ENCODE data around the gene P2RY8.
"Not testable (repeated sequence)": the region's sequence is repeated elsewhere in the genome, so short reads cannot be mapped to it uniquely, and the experiment has no call there.

P2RY8 gene

DNA sequence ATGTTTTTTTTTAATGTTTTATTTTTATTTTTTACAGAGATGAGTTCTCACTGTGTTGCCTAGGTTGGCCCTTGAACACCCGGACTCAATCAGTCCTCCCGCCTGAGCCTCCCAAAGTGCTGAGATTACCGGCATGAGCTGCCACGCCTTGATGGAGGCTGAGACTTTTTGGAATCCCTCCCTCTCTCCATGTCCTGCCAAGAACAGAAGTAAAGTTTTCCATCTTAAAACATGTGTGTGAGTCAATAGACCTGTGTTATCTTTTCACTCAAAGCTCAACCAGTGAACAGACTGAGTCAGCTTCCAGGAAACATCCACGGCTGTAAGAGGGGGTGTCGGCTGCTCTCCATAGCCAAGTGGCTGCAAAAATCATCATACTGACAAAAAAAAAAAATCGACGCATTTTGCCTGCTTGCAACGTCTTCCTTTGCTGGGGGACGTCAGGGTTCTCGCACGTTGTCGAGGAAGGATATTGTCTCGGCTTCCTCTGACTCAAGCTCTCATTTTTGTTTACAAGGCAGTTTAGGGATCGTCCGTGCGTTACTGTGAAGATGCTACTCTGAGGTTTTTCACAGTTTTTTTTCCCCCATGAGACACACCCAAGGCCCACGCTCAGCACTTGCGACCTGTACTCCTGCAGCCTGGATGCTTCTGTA lies 74.3 kb downstream of the P2RY8 start:
- no peak for DNase-seq

GRCh38 chrX:1462110-1462509 lies 74.9 kb downstream of the P2RY8 start:
- no peak for DNase-seq

GRCh38 chrX:1455948-1456280 lies 81.1 kb downstream of the P2RY8 start:
- no peak for DNase-seq

DNA sequence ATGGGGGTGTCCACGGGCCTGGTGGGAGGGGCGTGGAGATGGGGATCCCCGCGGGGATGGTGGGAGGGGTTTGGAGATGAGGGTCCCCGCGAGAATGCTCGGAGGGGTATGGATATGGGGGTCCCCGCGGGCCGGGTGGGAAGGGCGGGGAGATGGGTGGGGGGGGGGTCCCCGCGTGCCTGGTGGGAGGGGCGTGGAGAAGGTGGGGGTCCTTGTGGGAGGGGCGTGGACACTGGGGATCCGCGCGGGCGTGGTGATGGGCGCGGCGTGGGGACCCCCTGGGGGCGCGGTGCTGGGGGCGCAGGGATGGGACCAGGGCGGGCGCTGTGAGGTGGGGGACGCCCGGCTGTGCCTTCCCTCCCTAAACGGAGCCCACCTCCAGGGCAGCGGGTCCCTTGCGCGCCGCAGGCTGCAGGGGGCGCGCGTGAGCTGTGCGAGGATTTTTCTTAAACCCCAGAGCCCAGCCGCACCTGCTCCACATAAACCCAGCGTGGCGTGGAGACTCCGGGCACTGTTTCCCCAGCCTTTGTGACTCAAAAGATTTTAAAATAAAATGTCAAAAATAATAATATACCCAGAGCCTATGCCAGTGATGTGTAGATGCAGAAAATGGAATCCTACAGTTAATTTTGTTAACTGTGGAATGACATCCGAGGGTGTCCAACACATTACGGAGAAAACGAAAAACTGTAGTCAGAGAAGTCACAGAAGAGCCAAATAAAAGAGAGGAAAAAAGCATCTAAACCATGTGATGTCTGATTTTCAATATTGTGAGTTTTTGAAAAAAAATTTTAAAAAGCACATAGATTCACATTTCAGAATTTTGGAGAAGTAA lies 82.8 kb downstream of the P2RY8 start:
- DNase-seq, result no peak

- no peak for DNase-seq
These were observed 83.6 kb downstream of the P2RY8 start for GRCh38 chrX:1453395-1453783.

DNA sequence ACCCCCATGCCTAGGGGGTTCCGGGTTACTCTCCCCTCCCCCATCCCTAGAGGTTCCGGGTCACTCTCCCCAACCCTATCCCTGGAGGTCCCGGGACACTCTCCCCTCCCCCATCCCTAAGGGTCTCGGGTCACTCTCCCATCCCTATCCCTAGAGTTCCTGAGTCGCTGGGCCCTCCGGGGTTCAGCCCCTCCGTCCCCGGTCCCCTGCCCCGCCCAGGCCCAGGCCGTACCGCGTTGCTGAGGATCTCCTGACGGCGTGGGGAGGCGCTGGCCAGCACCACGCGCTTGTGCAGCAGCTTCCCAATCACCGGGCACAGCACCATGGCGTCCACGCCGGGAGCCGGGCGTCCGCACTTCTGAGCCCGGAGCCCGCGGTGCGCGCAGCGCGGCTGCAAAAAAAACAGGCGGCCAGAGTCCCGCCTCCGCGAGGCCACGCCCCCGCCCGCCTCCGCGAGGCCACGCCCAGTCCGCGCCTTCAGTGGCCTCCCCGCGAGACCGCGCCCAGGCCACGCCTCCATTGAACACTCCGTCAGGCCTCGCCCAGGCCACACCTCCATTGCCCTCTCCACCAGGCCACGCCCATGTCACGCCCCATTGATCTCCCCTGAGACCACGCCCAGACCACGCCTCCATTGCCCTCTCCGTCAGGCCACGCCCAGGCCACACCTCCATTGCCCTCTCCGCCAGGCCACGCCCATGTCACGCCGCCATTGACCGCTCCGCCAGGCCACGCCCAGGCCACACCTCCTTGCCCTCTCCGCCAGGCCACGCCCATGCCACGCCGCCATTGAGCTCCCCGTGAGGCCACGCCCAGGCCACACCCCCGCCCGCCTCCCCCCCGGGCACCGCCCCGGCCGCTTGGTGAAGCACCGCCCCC lies 84.2 kb downstream of the P2RY8 start, which contains the start of gene ASMTL:
ASMTL (minus strand) TSS at position 394 of the 879 bp plus-strand sequence; CDS start at position 325, 69 bp downstream.
- no peak for DNase-seq

DNA sequence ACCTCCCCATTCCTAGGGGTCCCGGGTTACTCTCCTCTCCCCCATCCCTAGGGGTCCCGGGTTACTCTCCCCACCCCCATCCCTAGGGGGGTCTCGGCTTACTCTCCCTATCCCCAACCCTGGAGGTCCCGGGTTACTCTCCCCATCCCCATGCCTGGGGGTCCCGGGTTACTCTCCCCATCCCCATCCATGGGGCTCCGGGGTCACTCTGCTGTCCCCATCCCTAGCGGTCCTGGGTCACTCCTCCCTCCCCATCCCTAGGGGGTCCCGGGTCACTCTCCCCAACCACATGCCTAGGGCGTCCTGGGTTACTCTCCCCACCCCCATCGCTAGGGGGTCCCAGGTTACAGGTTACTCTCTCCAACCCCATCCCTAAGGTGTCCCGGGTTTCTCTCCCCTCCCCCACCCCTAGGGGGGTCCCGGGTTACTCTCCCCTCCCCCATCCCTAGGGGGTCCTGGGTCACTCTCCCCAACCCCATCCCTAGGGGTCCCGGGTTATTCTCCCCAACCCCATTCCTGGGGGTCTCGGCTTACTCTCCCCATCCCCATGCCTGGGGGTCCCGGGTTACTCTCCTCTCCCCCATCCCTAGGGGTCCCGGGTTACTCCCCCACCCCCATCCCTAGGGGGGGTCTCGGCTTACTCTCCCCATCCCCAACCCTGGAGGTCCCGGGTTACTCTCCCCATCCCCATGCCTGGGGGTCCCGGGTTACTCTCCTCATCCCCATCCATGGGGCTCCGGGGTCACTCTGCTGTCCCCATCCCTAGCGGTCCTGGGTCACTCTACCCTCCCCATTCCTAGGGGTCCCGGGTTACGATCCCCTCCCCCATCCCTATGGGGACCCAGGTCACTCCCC lies 85.1 kb downstream of the P2RY8 start:
- DNase-seq, result no peak

- no peak for DNase-seq
These were observed 85.7 kb downstream of the P2RY8 start for GRCh38 chrX:1451251-1451660.

DNA sequence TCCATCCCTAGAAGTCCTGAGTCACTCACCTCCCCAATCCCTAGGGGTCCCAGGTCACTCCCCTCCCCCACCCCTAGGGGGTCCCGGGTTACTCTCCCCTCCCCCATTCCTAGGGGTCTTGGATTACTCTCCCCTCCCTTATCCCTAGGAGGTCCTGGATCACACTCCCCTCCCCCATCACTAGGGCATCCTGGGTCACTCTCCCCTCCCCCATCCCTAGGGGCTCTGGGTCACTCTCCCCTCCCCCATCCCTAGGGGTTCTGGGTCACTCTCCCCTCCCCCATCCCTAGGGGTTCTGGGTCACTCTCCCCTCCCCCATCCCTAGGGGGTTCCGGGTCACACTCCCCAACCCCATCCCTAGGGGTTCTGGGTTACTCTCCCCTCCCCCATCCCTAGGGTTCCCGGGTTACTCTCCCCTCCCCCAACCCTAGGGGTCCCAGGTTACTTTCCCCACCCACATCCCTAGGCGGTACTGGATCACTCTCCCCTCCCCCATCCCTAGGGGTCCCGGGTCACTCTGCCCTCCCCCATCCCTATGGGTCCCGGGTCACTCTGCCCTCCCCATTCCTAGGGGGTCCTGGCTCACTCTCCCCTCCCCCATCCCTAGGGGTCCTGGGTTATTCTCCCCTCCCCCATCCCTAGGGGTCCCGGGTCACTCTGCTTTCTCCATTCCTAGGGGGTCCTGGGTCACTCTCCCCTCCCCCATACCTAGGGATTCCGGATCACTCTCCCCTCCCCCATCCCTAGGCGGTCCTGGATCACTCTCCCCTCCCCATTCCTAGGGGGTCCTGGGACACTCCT lies 86.4 kb downstream of the P2RY8 start:
- DNase-seq, result no peak

- no peak for DNase-seq
These were observed 87.2 kb downstream of the P2RY8 start for GRCh38 chrX:1449823-1450149.

DNA sequence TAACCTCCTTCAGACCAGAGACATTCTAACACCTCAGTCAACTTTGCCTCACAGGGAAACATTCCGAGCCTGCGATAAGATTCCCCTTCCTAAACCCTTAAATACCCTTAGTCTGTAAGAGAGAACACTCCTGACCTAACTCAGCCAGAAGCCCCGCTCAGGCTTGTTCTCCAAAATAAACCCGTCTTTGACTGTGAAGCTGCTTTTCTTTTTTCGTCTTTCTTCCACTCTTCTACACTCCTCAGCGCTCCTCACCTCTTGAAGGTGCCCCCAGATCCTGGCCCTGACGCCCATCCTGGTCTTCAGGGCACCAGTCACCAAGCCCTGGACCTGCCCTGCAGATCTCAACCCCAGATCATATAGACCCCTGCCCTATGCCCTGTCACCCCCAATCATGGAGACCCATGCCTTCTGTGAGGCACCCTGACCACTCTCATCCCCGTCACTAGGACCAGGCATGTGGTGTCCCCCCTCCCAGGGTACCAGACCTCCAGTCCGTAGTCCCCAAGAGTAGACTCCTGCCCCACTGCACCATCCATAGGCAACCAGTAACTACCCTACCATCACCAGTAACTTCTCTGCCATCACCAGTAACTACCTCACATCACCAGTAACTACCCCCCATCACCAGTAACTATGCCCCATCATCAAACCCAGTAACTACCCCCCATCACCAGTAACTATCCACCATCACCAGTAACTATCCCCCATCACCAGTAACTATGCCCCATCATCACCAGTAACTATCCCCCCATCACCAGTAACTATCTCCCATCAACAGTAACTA lies 87.8 kb downstream of the P2RY8 start:
- no peak for DNase-seq

- not testable (repeated sequence) for DNase-seq
These were observed 88.4 kb downstream of the P2RY8 start for GRCh38 chrX:1448573-1449001.

DNA sequence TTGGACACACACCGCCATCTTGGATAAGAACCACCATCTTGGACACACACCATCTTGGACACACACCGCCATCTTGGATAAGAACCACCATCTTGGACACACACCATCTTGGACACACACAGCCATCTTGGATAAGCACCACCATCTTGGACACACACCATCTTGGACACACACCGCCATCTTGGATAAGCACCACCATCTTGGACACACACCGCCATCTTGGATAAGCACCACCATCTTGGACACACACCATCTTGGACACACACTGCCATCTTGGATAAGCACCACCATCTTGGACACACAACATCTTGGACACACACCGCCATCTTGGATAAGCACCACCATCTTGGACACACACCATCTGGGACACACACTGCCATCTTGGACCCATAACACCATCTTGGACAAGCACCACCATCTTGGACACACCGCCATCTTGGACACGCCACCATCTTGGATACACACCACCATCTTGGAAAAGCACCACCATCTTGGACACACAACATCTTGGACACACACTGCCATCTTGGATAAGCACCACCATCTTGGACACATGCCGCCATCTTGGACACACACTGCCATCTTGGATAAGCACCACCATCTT lies 88.9 kb downstream of the P2RY8 start:
- not testable (repeated sequence) for DNase-seq

DNA sequence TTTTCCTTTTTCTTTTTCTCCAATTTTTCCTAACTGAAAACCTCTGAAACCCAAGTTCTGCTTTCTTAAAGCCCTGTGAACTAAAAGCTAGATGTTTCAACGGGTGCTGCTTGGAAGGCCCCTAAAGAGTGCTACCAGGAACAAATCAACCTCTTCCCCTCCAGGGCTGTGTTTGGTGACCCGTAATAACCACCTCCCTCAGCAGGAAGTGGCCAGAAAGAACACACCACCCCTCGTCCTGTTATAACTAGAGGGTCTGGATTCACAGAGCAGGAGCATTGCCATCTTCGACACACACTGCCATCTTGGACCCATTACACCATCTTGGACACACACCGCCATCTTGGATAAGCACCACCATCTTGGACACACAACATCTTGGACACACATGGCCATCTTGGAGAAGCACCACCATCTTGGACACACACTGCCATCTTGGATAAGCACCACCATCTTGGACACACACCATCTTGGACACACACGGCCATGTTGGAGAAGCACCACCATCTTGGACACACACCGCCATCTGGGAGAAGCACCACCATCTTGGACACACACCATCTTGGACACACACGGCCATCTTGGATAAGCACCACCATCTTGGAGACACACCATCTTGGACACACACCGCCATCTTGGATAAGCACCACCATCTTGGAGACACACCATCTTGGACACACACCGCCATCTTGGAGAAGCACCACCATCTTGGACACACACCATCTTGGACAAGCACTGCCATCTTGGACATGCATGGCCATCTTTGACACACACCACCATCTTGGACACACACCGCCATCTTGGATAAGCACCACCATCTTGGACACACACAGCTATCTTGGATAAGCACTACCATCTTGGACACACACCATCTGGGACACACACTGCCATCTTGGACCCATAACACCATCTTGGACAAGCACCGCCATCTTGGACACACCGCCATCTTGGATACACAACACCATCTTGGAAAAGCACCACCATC lies 89.7 kb downstream of the P2RY8 start:
- not testable (repeated sequence) for DNase-seq

DNA sequence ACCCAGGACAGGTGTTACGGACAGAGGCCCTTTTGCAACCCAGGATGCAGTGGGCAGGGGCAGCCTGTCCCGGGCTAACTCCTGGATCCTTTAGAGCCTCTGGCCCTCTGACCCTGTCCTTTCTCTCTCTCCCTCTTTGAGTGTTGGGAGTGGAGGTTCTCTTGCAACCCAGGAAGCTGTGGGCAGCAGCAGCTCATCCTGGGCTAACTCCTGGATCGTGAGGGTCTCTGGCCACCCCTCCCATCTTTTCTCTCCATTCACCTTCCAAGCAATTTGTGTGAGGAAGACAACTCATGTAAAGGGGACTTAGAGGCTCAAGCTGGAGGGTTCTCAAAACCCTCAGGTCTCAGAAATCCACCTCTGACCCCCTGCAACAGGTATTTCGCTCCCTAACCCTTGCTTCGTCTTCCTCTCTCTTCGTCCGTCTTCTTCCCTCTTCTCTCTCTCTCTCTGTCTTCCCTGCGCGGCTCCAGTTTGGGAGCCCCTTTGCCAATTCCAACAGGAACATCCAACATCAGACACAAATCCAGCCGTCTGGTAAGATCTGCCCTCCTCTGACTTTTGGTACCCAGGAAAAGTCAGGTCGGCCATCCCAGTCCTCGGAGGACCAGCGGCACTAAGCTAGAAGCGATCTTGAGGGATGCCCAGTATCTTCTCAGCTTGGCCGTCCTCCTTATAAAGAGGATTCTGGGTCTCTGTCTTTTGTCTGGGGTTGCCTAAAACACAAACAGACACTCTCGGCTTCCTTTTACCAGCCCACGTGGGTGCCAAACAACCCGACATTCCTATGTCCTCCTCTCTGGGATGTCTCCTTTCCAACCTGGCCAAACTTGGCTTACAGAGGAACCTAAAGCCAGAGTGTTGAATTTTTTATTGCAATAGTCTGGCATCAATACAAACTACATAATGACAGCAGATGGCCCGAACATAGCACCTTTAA lies 92.2 kb downstream of the P2RY8 start:
- DNase-seq, result no peak

DNA sequence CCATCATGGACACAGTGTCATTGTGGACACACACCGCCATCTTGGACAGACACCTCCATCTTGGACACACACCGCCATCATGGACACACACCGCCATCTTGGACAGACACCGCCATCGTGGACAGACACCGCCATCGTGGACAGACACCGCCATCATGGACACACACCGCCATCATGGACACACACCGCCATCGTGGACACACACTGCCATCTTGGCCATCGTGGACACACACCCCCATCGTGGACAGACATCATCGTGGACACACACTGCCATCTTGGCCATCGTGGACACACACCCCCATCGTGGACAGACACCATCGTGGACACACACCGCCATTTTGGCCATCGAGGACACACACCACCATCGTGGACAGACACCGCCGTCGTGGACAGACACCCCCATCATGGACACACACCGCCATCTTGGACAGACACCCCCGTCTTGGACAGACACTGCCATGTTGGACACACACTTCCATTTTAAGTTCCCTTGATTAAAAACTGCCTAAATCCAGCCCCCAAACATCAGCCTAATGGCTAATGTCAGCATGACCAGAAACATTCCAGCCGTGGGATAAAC lies 93.4 kb downstream of the P2RY8 start:
- DNase-seq, result no peak

GRCh38 chrX:1442724-1443367 lies 94.1 kb downstream of the P2RY8 start:
- DNase-seq, result no peak
